IMR-90 (cell line): Measurements from ENCODE around the gene VAV1. TPM values are rescaled to one million over a fixed set of nuclear protein-coding genes. Genes with fewer than 3 reads are reported as not detected.

Experiments
- ATAC-seq: fragments of 200-7000 bp; cut with Tn5 transposase; 2 replicates; pipeline ENCODE4 v1.9.1; 2020; ENCODE audit warnings: low read depth, mild to moderate bottlenecking, moderate library complexity
- BruUV-seq: library from RNA; stranded (reverse); fragments of 400-500 nt; replicated peaks from 2 replicates; lab custom pipeline; 2021; lab: Mats Ljungman, UMichigan
- CTCF ChIA-PET: fragments of 300-600 bp; formaldehyde crosslinking; extraction: SDS; loops from one replicate; lab custom pipeline; 2021; ENCODE audit warnings: antibody characterized with exemption; lab: Yijun Ruan, JAX
- POLR2A ChIA-PET: fragments of 300-600 bp; sonication (Branson Sonifier 250); formaldehyde crosslinking; loops from one replicate; lab custom pipeline; 2022; ENCODE audit warnings: antibody characterized with exemption; ENCODE audit not compliant: unreplicated experiment; lab: Charles Lee
- DNase-seq: peaks from one replicate; pipeline ENCODE4 v3.0.0; 2013
- H2AFZ ChIP-seq: replicated peaks from 2 replicates; pipeline ENCODE3; 2013; ENCODE audit warnings: low read length, mild to moderate bottlenecking; ENCODE audit not compliant: poor library complexity
- H2AK5ac ChIP-seq: 2 replicates; pipeline ENCODE4 v1.6.1; 2013; ENCODE audit warnings: low read depth, low read length, inconsistent platforms
- H2AK9ac ChIP-seq: replicated peaks from 2 replicates; pipeline ENCODE3; 2013; ENCODE audit warnings: mild to moderate bottlenecking, low read depth, low read length, moderate library complexity; ENCODE audit not compliant: poor library complexity
- H2BK120ac ChIP-seq: 2 replicates; pipeline ENCODE4 v1.6.1; 2013; ENCODE audit warnings: low read depth, low read length, inconsistent platforms
- H2BK15ac ChIP-seq: 3 replicates; pipeline ENCODE4 v1.6.1; 2013; ENCODE audit warnings: low read depth, low read length, inconsistent platforms
- H2BK20ac ChIP-seq: 2 replicates; pipeline ENCODE4 v1.6.1; 2013; ENCODE audit warnings: low read depth, mild to moderate bottlenecking, inconsistent platforms, low read length, moderate library complexity
- H2BK5ac ChIP-seq: 2 replicates; pipeline ENCODE4 v1.6.1; 2013; ENCODE audit warnings: mild to moderate bottlenecking, low read depth, low read length, inconsistent platforms; ENCODE audit not compliant: poor library complexity, severe bottlenecking
- H3K14ac ChIP-seq: replicated peaks from 2 replicates; pipeline ENCODE4 v1.6.1; 2013; ENCODE audit warnings: low read depth, low read length, inconsistent platforms
- H3K18ac ChIP-seq: 2 replicates; pipeline ENCODE4 v1.6.1; 2013; ENCODE audit warnings: low read depth, low read length, control low read depth
- H3K23ac ChIP-seq: 2 replicates; pipeline ENCODE4 v1.6.1; 2013; ENCODE audit warnings: low read depth, low read length, inconsistent platforms
- H3K27ac ChIP-seq: 2 replicates; pipeline ENCODE4 v1.5.1; 2013; ENCODE audit warnings: mild to moderate bottlenecking, control low read depth, low read length; ENCODE audit not compliant: insufficient read depth
- H3K27me3 ChIP-seq: 2 replicates; pipeline ENCODE4 v1.6.1; 2013; ENCODE audit warnings: low read length; ENCODE audit not compliant: control insufficient read depth, insufficient read depth
- H3K36me3 ChIP-seq: 2 replicates; pipeline ENCODE4 v1.6.1; 2013; ENCODE audit warnings: low read length, mixed read lengths; ENCODE audit not compliant: control insufficient read depth, insufficient read depth
- H3K4ac ChIP-seq: 2 replicates; pipeline ENCODE4 v1.6.1; 2013; ENCODE audit warnings: low read depth, low read length, inconsistent platforms
- H3K4me1 ChIP-seq: 2 replicates; pipeline ENCODE4 v1.6.1; 2013; ENCODE audit warnings: low read length, mixed read lengths; ENCODE audit not compliant: control insufficient read depth, insufficient read depth
- H3K4me2 ChIP-seq: 2 replicates; pipeline ENCODE4 v1.6.1; 2013; ENCODE audit warnings: low read depth, mild to moderate bottlenecking, control low read depth, low read length, moderate library complexity
- H3K4me3 ChIP-seq: 2 replicates; pipeline ENCODE4 v1.5.1; 2013; ENCODE audit warnings: low read depth, mild to moderate bottlenecking, control low read depth, low read length, moderate library complexity; ENCODE audit not compliant: insufficient read depth
- H3K56ac ChIP-seq: 2 replicates; pipeline ENCODE4 v1.6.1; 2013; ENCODE audit warnings: low read length, inconsistent platforms; ENCODE audit not compliant: insufficient read depth; ENCODE audit errors: extremely low read depth
- H3K79me1 ChIP-seq, 2 experiments: 2 replicates each; pipeline ENCODE4 v1.6.1; 2013; ENCODE audit warnings: low read length in 2 of 2, inconsistent platforms in 1 of 2, low read depth in 1 of 2
- H3K9ac ChIP-seq: 2 replicates; pipeline ENCODE4 v1.6.1; 2013; ENCODE audit warnings: low read depth, low read length, control low read depth
- H3K9me1 ChIP-seq: 2 replicates; pipeline ENCODE4 v1.6.1; 2013; ENCODE audit warnings: low read length, inconsistent platforms; ENCODE audit not compliant: insufficient read depth
- H3K9me3 ChIP-seq: 2 replicates; pipeline ENCODE4 v1.6.1; 2013; ENCODE audit warnings: low read length; ENCODE audit not compliant: control insufficient read depth, insufficient read depth
- H4K20me1 ChIP-seq: 2 replicates; pipeline ENCODE4 v1.6.1; 2013; ENCODE audit warnings: low read length, inconsistent platforms; ENCODE audit not compliant: insufficient read depth
- H4K5ac ChIP-seq: 2 replicates; pipeline ENCODE4 v1.6.1; 2013; ENCODE audit warnings: mild to moderate bottlenecking, low read depth, low read length, control low read depth
- H4K8ac ChIP-seq, 2 experiments: 2 replicates each; pipeline ENCODE4 v1.6.1; 2013; ENCODE audit warnings: low read depth in 2 of 2, low read length in 2 of 2, control low read depth in 1 of 2, inconsistent platforms in 1 of 2
- H4K91ac ChIP-seq: 2 replicates; pipeline ENCODE4 v1.6.1; 2013; ENCODE audit warnings: low read depth, low read length, inconsistent platforms; ENCODE audit not compliant: insufficient read depth
- BHLHE40 ChIP-seq: fragments of 150-350 bp; IDR thresholded peaks from 2 replicates; pipeline ENCODE4 v1.6.1; 2016; ENCODE audit warnings: mild to moderate bottlenecking, low read depth, low read length
- CEBPB ChIP-seq: IDR thresholded peaks from 2 replicates; pipeline ENCODE4 v1.6.1; 2012; ENCODE audit warnings: low read depth, low read length, improper control_type of control experiment
- CHD1 ChIP-seq: IDR thresholded peaks from 2 replicates; pipeline ENCODE4 v1.6.1; 2012; ENCODE audit warnings: low read depth, low read length, improper control_type of control experiment
- FOS ChIP-seq: fragments of 150-350 bp; IDR thresholded peaks from 2 replicates; pipeline ENCODE4 v1.6.1; 2016; ENCODE audit warnings: low read depth, low read length
- MAFK ChIP-seq: IDR thresholded peaks from 2 replicates; pipeline ENCODE4 v1.6.1; 2012; ENCODE audit warnings: low read depth, low read length, improper control_type of control experiment
- MAZ ChIP-seq: IDR thresholded peaks from 2 replicates; pipeline ENCODE4 v1.6.1; 2012; ENCODE audit warnings: low read depth, mild to moderate bottlenecking, low read length, improper control_type of control experiment, moderate library complexity, borderline replicate concordance
- MXI1 ChIP-seq: IDR thresholded peaks from 2 replicates; pipeline ENCODE4 v1.6.1; 2012; ENCODE audit warnings: low read depth, mild to moderate bottlenecking, low read length, moderate library complexity, borderline replicate concordance
- NFE2L2 ChIP-seq: fragments of 150-350 bp; IDR thresholded peaks from 2 replicates; pipeline ENCODE4 v1.6.1; 2016; ENCODE audit warnings: low read depth, mild to moderate bottlenecking, low read length
- POLR2A ChIP-seq: IDR thresholded peaks from 2 replicates; pipeline ENCODE4 v1.6.1; 2012; ENCODE audit warnings: mild to moderate bottlenecking, low read depth, low read length
- RAD21 ChIP-seq: IDR thresholded peaks from 2 replicates; pipeline ENCODE4 v1.6.1; 2012; ENCODE audit warnings: low read length, improper control_type of control experiment
- RCOR1 ChIP-seq: IDR thresholded peaks from 2 replicates; pipeline ENCODE4 v1.6.1; 2012; ENCODE audit warnings: mild to moderate bottlenecking, low read length, improper control_type of control experiment; ENCODE audit not compliant: insufficient replicate concordance
- RFX5 ChIP-seq: IDR thresholded peaks from 2 replicates; pipeline ENCODE4 v1.8.0; 2012; ENCODE audit warnings: low read depth, mild to moderate bottlenecking, low read length, moderate library complexity
- SMC3 ChIP-seq: fragments of 150-350 bp; IDR thresholded peaks from 2 replicates; pipeline ENCODE4 v1.6.1; 2016; ENCODE audit warnings: low read depth, mild to moderate bottlenecking, antibody characterized with exemption, low read length, moderate library complexity
- WGBS, 2 experiments: methylation state at CpG; one replicate each; pipeline versions ENCODE4 v1.1.5 to v1.1.7; 2013; ENCODE audit warnings: missing lambda C conversion rate in 2 of 2; ENCODE audit not compliant: insufficient read length in 1 of 2; ENCODE audit errors: extremely low coverage in 2 of 2; 5-methylcytosine and 5-hydroxymethylcytosine counted together
- dilution Hi-C: fragments of 300-500 bp; cut with HindIII; formaldehyde crosslinking; loops from one replicate; pipeline ENCODE4 v1.14.3; 2018; ENCODE audit warnings: low sequenced_read_pairs; ENCODE audit not compliant: unreplicated experiment
- in situ Hi-C: fragments of 300-500 bp; cut with MboI; formaldehyde crosslinking; loops from 3 replicates; pipeline ENCODE4 v1.14.3; 2019; ENCODE audit warnings: low sequenced_read_pairs, inconsistent platforms, mixed read lengths
- intact Hi-C: fragments of 100-400 bp; cut with micrococcal nuclease; formaldehyde crosslinking; loops from 2 replicates; pipeline ENCODE4 v1.10.0; 2022
- polyA plus RNA-seq, 3 experiments: library from polyadenylated mRNA; depleted of rRNA; stranded (reverse); fragments of >200 nt; gene quantifications; 2 replicates each; pipeline ENCODE4 v1.2.3, GENCODE V29; 2012; ENCODE audit warnings: low replicate concordance in 1 of 3
- total RNA-seq: library from RNA; depleted of rRNA; stranded (reverse); fragments of >200 nt; gene quantifications from 2 replicates; pipeline ENCODE4 v1.2.3, GENCODE V29; 2012
- TF ChIP-seq, protein P1 (sequence below): conservative IDR thresholded peaks from 2 replicates; pipeline ENCODE4 v1.5.1; 2012; ENCODE audit warnings: mild to moderate bottlenecking, low read depth, low read length, improper control_type of control experiment
- TF ChIP-seq, protein P2 (sequence below): fragments of 150-350 bp; IDR thresholded peaks from 2 replicates; pipeline ENCODE4 v1.6.1; 2016; ENCODE audit warnings: low read depth, mild to moderate bottlenecking, low read length, moderate library complexity, borderline replicate concordance

The VAV1 gene
- total and polyA plus RNA-seq, 2 of the 4 experiments (the other 2 are of a cell fraction): not detected

DNA sequence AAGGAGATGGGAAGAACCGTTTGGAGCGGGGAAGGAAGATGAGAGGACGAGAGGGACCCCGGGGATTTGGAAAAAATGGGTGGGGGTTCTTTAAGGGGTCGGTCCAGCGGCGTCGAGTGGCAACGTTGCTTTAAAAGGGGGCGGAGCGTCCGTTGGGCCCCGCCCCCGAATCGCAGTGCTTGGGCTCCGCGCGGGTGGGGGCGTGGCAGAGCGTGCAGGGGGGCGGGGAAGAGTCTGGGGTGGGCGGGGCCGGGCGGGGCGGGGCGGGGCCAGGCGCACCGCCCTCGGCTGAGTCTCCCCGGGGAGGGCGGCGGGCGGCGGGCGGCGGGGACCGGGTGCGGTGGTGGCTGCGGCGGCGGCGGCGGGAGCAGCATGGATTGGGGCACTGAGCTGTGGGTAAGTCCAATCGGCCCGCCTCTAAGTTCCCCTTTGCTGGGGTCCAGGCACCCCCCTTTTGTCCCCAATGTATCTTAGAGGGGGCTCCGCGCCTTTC, 33.1 kb upstream of the VAV1 start, which contains the start of gene TRIP10:
TRIP10 (plus strand) TSS at position 291 of the 493 bp plus-strand sequence; CDS start at position 373, 82 bp downstream.
- DNase-seq: peak; percentile 72
- Histone ChIP-seq H4K8ac (peak within 1 kb of the TSS; percentile 67 to 92), H2AK5ac (peak within 1 kb of the TSS; percentile 62), H2BK5ac (peak within 1 kb of the TSS; percentile 74), H2AK9ac (peak within 1 kb of the TSS; percentile 99), H3K4me2 (peak within 1 kb of the TSS; percentile 89), H3K4ac (peak within 1 kb of the TSS; percentile 76), H3K23ac (peak within 1 kb of the TSS; percentile 86; the same call in 1 of the 2 replicates), H3K4me1 (peaks cover 30% of the 10 kb centered on the region), H2BK120ac (peak within 1 kb of the TSS; percentile 76), H3K4me3 (peak within 1 kb of the TSS; percentile 93), H3K79me1 (peaks cover 3 to 66% of the 10 kb centered on the region in 2 experiments), H3K27me3 (no peaks in the 10 kb centered on the region), H2AFZ (peak within 1 kb of the TSS; percentile 97), H3K9ac (peak within 1 kb of the TSS; percentile 82), H3K27ac (peak within 1 kb of the TSS; percentile 87), H2BK20ac (no peak within 1 kb of the TSS; the same call in 1 of the 2 replicates), H3K18ac (peak within 1 kb of the TSS; percentile 87), H4K91ac (peak within 1 kb of the TSS; percentile 52), H3K9me1 (peaks cover 7% of the 10 kb centered on the region; the same call in 1 of the 2 replicates), H3K14ac (peak within 1 kb of the TSS; percentile 43), H3K56ac (peak within 1 kb of the TSS; percentile 71; the same call in 1 of the 2 replicates), H3K9me3 (no peaks in the 10 kb centered on the region), H3K36me3 (peaks cover 11% of the 10 kb centered on the region), H4K5ac (peak within 1 kb of the TSS; percentile 91), H4K20me1 (0 out of 2 replicates have a peak, but pooled peaks cover under 1% of the 10 kb centered on the region), H2BK15ac (peak within 1 kb of the TSS; percentile 79; the same call in 1 of the 3 replicates)
- in situ Hi-C loops (loop anchor here (10.0 kb wide), 2 partner anchors 125 to 225 kb away; no protein-coding TSS in a partner anchor), dilution Hi-C loops (no loop called here), intact Hi-C loops (loop anchor here (5.0 to 10.0 kb wide), 3 partner anchors 207 to 612 kb away; partner anchors contain the start of genes TNFSF9 and ZNF557)
- WGBS, 2 experiments: 0% methylated on average over 4 of the region's 47 CpGs; no CpG with 5 or more reads in 1 of the 2 experiments
- BruUV-seq: no TSS peak
- CTCF ChIA-PET: interaction anchor here (3.6 kb wide), 1 partner anchor 124 kb away, joined by 25 read pairs; no protein-coding TSS in a partner anchor
- POLR2A ChIA-PET: no interaction called here
- peak; percentile 15 for ATAC-seq
- TF ChIP-seq MXI1 (no peak), MAFK (no peak), MAZ (peak; percentile 57; the same call in 1 of the 2 replicates), RFX5 (no peak), FOS (no peak), CEBPB (no peak), BHLHE40 (0 out of 2 replicates have a peak, but pooled peaks have one; percentile 11), SMC3 (no peak), CHD1 (no peak), NFE2L2 (no peak), POLR2A (no peak), RAD21 (no peak), RCOR1 (no peak)
- TF ChIP-seq, protein P1, sequence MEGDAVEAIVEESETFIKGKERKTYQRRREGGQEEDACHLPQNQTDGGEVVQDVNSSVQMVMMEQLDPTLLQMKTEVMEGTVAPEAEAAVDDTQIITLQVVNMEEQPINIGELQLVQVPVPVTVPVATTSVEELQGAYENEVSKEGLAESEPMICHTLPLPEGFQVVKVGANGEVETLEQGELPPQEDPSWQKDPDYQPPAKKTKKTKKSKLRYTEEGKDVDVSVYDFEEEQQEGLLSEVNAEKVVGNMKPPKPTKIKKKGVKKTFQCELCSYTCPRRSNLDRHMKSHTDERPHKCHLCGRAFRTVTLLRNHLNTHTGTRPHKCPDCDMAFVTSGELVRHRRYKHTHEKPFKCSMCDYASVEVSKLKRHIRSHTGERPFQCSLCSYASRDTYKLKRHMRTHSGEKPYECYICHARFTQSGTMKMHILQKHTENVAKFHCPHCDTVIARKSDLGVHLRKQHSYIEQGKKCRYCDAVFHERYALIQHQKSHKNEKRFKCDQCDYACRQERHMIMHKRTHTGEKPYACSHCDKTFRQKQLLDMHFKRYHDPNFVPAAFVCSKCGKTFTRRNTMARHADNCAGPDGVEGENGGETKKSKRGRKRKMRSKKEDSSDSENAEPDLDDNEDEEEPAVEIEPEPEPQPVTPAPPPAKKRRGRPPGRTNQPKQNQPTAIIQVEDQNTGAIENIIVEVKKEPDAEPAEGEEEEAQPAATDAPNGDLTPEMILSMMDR: no peak
- TF ChIP-seq, protein P2, sequence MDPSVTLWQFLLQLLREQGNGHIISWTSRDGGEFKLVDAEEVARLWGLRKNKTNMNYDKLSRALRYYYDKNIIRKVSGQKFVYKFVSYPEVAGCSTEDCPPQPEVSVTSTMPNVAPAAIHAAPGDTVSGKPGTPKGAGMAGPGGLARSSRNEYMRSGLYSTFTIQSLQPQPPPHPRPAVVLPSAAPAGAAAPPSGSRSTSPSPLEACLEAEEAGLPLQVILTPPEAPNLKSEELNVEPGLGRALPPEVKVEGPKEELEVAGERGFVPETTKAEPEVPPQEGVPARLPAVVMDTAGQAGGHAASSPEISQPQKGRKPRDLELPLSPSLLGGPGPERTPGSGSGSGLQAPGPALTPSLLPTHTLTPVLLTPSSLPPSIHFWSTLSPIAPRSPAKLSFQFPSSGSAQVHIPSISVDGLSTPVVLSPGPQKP: no peak
